GM23248 (cell line): ENCODE data around the gene SYT1.

Experiments
- EZH2 ChIP-seq: fragments of 200-600 bp; sonication (generic); IDR thresholded peaks from 2 replicates; pipeline ENCODE4 v1.6.1; 2018; ENCODE audit warnings: antibody characterized with exemption, mild to moderate bottlenecking; ENCODE audit not compliant: insufficient read depth, poor library complexity, severe bottlenecking
- EZH2phosphoT487 ChIP-seq: fragments of 200-600 bp; sonication (generic); IDR thresholded peaks from 2 replicates; pipeline ENCODE4 v1.6.1; 2018; ENCODE audit warnings: antibody characterized with exemption, moderate library complexity, mild to moderate bottlenecking, low read depth; ENCODE audit not compliant: insufficient read depth

DNA sequence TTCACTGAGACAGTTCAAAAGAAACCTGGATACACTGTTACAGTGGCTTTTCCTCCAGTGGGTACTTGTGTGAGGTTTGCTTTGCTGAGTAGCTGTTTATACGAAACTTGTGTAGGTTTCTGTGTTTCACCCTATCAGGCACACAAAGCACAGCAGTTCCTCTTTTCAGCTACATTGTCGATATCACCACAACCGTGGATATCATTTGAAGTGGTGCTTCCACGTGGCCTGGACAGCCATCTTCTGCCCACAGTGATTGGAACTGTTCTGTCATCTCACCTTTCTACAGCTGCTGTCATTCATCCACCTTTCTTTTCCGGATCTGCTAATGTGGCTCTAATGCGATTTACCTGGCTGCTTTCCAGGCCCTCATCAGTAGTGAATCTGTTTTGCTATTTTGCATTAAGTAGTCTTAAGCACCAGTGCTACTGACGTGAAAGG, 368.8 kb downstream of the SYT1 start:
- no peak for TF ChIP-seq EZH2
- no peak for TF ChIP-seq EZH2phosphoT487
